Measurements from ENCODE around the gene ACADS.

DNA sequence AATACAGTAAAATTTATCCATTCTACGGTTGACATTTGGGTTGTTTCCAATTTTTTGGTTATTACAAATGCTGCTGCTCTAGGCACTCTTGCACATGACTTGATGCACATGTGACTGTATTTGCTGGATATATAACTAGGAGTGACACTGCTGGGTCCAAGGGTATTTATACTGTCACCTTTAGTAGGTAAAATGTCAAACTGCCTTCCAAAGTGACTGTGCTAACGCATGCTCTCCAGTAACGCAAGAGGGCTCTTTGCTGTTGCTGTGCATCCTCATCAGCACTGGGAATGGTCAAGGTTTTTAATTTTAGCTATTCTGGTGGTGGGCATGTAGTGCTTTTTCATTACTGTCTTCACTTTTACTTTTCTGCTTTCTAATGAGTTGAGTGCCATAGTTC is 62.3 kb downstream of the ACADS start:
- TF ChIP-seq, protein P1, sequence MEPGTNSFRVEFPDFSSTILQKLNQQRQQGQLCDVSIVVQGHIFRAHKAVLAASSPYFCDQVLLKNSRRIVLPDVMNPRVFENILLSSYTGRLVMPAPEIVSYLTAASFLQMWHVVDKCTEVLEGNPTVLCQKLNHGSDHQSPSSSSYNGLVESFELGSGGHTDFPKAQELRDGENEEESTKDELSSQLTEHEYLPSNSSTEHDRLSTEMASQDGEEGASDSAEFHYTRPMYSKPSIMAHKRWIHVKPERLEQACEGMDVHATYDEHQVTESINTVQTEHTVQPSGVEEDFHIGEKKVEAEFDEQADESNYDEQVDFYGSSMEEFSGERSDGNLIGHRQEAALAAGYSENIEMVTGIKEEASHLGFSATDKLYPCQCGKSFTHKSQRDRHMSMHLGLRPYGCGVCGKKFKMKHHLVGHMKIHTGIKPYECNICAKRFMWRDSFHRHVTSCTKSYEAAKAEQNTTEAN (CRISPR knock-in tag; IDR thresholded peaks at IDR 0.05), result no peak
- TF ChIP-seq JUN (CRISPR knock-in tag; IDR thresholded peaks at IDR 0.05), result no peak
- TF ChIP-seq CTCF (IDR thresholded peaks at IDR 0.05), result no peak
- TF ChIP-seq, protein P2, sequence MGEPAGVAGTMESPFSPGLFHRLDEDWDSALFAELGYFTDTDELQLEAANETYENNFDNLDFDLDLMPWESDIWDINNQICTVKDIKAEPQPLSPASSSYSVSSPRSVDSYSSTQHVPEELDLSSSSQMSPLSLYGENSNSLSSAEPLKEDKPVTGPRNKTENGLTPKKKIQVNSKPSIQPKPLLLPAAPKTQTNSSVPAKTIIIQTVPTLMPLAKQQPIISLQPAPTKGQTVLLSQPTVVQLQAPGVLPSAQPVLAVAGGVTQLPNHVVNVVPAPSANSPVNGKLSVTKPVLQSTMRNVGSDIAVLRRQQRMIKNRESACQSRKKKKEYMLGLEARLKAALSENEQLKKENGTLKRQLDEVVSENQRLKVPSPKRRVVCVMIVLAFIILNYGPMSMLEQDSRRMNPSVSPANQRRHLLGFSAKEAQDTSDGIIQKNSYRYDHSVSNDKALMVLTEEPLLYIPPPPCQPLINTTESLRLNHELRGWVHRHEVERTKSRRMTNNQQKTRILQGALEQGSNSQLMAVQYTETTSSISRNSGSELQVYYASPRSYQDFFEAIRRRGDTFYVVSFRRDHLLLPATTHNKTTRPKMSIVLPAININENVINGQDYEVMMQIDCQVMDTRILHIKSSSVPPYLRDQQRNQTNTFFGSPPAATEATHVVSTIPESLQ (CRISPR knock-in tag; IDR thresholded peaks at IDR 0.05), result no peak
- no peak for TF ChIP-seq SP1 (CRISPR knock-in tag; conservative IDR thresholded peaks at IDR 0.05)
- TF ChIP-seq, protein P3, sequence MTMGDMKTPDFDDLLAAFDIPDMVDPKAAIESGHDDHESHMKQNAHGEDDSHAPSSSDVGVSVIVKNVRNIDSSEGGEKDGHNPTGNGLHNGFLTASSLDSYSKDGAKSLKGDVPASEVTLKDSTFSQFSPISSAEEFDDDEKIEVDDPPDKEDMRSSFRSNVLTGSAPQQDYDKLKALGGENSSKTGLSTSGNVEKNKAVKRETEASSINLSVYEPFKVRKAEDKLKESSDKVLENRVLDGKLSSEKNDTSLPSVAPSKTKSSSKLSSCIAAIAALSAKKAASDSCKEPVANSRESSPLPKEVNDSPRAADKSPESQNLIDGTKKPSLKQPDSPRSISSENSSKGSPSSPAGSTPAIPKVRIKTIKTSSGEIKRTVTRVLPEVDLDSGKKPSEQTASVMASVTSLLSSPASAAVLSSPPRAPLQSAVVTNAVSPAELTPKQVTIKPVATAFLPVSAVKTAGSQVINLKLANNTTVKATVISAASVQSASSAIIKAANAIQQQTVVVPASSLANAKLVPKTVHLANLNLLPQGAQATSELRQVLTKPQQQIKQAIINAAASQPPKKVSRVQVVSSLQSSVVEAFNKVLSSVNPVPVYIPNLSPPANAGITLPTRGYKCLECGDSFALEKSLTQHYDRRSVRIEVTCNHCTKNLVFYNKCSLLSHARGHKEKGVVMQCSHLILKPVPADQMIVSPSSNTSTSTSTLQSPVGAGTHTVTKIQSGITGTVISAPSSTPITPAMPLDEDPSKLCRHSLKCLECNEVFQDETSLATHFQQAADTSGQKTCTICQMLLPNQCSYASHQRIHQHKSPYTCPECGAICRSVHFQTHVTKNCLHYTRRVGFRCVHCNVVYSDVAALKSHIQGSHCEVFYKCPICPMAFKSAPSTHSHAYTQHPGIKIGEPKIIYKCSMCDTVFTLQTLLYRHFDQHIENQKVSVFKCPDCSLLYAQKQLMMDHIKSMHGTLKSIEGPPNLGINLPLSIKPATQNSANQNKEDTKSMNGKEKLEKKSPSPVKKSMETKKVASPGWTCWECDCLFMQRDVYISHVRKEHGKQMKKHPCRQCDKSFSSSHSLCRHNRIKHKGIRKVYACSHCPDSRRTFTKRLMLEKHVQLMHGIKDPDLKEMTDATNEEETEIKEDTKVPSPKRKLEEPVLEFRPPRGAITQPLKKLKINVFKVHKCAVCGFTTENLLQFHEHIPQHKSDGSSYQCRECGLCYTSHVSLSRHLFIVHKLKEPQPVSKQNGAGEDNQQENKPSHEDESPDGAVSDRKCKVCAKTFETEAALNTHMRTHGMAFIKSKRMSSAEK (CRISPR knock-in tag; IDR thresholded peaks at IDR 0.05; ENCODE audit: borderline replicate concordance), result no peak
- no peak for TF ChIP-seq MLX (CRISPR knock-in tag; IDR thresholded peaks at IDR 0.05)
- no peak for TF ChIP-seq FOXP4 (CRISPR knock-in tag; IDR thresholded peaks at IDR 0.05)
- TF ChIP-seq, protein P4, sequence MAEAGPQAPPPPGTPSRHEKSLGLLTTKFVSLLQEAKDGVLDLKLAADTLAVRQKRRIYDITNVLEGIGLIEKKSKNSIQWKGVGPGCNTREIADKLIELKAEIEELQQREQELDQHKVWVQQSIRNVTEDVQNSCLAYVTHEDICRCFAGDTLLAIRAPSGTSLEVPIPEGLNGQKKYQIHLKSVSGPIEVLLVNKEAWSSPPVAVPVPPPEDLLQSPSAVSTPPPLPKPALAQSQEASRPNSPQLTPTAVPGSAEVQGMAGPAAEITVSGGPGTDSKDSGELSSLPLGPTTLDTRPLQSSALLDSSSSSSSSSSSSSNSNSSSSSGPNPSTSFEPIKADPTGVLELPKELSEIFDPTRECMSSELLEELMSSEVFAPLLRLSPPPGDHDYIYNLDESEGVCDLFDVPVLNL (CRISPR knock-in tag; IDR thresholded peaks at IDR 0.05; ENCODE audit: borderline replicate concordance, low read depth), result no peak
- no peak for TF ChIP-seq ZBTB21 (CRISPR knock-in tag; IDR thresholded peaks at IDR 0.05; ENCODE audit: borderline replicate concordance)

Measured in WTC11 (cell line).